AG04449 (cell line): ENCODE data around the gene DLGAP1.

Experiments used
- CTCF ChIA-PET: fragments of 350-600 bp; formaldehyde crosslinking; extraction: SDS; loops from one replicate; lab custom pipeline; 2021; ENCODE audit warnings: antibody characterized with exemption; lab: Yijun Ruan, JAX
- POLR2A ChIA-PET: fragments of 400-600, 350-600 bp; formaldehyde crosslinking; extraction: SDS; loops from one replicate; lab custom pipeline; 2020; ENCODE audit warnings: antibody characterized with exemption, inconsistent platforms; lab: Yijun Ruan, JAX
- DNase-seq: peaks from one replicate; pipeline ENCODE4 v3.0.0-alpha.2; 2010; ENCODE audit warnings: low read depth, low spot score
- H3K4me3 ChIP-seq: 2 replicates; pipeline ENCODE4 v1.5.1; 2011; ENCODE audit warnings: low read depth, mild to moderate bottlenecking, control low read depth, low read length
- TF ChIP-seq, protein P1 (sequence below): IDR thresholded peaks from one replicate; pipeline ENCODE4 v1.5.1; 2011; ENCODE audit warnings: mild to moderate bottlenecking, moderate library complexity, low read length, control low read depth, inconsistent platforms; ENCODE audit not compliant: insufficient read depth; ENCODE audit errors: missing control alignments

DLGAP1 gene

DNA sequence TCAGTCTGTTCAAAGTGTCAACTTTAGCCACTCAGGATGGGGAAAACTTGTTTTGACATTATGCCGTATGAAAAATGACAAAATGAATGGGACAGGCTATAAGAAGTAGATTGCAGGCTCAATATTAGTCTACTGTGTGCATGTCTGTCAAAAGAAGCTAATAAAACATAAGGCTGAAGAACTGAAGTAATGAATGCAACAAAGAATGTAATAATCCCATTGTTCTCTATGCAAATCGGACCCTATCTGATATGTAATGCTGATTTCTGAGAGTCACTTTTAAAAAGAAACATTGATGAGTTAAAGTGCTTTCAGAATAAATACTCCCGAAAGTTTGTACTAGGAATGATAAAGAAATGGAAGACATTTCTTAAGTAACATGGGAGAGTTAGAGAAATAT, 172.2 kb downstream of the DLGAP1 start:
- ChIA-PET POLR2A (no interaction called here), CTCF (no interaction called here)
- DNase-seq, result no peak

DNA sequence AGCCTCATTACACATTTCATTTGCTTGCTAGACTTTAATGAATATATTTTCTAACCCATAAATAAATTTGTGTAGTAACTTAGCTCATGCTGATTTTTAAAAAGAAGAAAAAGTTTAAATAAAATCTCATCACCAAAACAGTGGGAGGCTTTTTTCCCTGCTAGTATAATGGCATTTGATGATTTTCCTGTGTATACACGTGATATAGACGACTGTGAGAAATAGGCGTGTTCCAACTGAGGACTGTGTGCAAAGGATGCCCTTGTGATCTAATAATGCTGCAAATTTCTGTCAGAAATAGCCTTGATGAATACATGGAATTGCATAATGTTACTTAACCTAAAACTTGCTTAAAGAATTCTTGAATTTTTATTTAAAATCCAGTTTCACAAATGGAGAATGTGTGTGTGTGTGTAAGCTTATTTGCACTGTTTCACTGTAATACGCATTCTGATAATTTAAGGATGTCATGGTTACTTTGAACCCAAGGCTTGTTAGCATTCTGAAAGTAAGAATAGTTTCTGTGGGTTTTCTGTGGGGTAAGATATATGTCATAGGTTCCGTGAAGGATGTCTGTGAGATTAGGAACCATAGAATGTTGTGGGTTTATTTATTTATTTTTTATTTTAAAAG, 178.0 kb downstream of the DLGAP1 start:
- no peak overlapping the region for H3K4me3 ChIP-seq
- ChIA-PET POLR2A (no interaction called here), CTCF (no interaction called here)
- TF ChIP-seq, protein P1, sequence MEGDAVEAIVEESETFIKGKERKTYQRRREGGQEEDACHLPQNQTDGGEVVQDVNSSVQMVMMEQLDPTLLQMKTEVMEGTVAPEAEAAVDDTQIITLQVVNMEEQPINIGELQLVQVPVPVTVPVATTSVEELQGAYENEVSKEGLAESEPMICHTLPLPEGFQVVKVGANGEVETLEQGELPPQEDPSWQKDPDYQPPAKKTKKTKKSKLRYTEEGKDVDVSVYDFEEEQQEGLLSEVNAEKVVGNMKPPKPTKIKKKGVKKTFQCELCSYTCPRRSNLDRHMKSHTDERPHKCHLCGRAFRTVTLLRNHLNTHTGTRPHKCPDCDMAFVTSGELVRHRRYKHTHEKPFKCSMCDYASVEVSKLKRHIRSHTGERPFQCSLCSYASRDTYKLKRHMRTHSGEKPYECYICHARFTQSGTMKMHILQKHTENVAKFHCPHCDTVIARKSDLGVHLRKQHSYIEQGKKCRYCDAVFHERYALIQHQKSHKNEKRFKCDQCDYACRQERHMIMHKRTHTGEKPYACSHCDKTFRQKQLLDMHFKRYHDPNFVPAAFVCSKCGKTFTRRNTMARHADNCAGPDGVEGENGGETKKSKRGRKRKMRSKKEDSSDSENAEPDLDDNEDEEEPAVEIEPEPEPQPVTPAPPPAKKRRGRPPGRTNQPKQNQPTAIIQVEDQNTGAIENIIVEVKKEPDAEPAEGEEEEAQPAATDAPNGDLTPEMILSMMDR, result no peak
- no peak for DNase-seq

More for the DNA sequence above, 172.2 kb downstream of the DLGAP1 start:
- TF ChIP-seq, protein P1, result no peak
- H3K4me3 ChIP-seq, result no peak overlapping the region

DNA sequence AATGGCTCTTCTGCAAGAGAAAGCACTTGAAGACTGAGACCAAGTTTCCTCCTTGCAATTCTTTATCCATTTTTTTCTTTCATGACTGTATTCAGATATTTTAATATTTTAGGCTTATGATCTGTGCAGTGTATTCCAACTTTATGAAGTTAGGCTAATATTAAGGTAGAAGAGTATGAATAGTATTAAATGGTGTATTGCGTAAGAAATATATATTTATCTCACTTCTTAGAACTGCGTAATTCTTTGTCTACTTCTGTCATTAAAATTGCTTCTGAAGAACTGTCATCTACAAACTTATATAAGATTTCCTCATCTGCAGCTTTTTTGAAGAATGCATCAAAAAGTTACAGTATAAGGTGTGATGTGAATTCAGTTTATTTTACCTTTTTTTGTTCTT, 183.2 kb downstream of the DLGAP1 start:
- no peak overlapping the region for H3K4me3 ChIP-seq
- ChIA-PET POLR2A (no interaction called here), CTCF (no interaction called here)
- DNase-seq, result no peak
- TF ChIP-seq, protein P1, result no peak

DNA sequence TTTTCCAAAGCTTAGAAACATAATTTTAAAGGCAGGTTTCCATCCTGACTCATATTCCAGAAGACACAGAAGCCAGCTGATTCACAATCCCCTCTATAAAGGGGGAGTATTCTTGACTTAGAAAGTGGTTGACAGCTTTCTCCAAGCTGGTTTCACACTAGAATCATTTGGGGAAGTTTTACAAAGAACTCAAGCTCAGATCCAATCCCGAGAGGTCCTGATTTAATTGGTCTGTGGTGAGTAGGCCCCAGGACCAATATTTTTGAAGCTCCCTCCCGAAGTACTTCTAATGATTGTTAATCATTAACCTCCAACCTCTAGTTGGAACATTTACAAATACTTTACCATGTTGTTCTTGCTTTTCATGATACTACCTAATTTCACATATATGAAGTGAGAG, 184.1 kb downstream of the DLGAP1 start:
- TF ChIP-seq, protein P1, result no peak
- ChIA-PET CTCF (no interaction called here), POLR2A (no interaction called here)
- DNase-seq, result no peak
- no peak overlapping the region for H3K4me3 ChIP-seq

DNA sequence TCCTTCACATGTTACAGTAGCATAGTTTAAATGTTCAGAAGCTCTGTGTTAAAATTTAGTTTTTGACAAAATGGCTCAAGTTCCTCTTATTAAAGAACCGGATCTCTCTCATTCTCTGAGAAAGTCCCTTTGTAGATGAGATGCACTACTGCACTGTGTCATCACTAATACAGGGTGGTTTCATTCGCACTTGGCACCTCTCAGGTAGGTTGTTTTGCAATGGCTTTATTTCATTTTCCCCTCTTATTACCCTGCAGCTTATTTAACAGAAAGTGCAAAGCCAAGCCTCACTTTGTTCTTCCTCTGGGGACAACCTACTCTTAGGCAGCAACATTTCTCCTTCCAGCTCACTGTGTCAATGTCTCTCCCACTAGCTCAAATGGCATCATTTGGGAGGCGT, 185.1 kb downstream of the DLGAP1 start:
- DNase-seq, result no peak
- POLR2A ChIA-PET, result no interaction called here
- TF ChIP-seq, protein P1, result no peak
- no peak overlapping the region for H3K4me3 ChIP-seq
- CTCF ChIA-PET, result no interaction called here

DNA sequence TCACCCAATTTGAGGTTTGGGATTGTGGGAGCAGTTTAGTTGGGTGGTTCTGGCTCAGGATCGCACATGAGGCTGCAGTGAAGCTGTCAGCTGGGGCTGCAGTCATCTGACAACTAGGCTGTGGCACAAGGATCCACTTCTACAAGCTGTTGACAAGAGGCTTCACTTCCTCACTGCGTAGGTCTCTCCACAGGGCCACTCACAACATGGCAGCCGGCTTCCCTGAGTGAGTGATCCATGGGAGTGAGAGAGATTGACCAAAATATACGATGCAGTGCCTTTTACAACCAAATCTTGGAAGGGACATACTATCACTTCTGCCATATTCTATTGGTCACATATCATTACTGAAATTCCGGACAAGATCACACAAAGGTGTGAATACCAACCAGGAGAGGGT, 187.5 kb downstream of the DLGAP1 start:
- H3K4me3 ChIP-seq, result no peak overlapping the region
- ChIA-PET POLR2A (no interaction called here), CTCF (no interaction called here)
- no peak for DNase-seq
- TF ChIP-seq, protein P1, result no peak
